ENCODE data around the gene HSP90AB1. TPM values are rescaled to one million over a fixed set of nuclear protein-coding genes. Genes with fewer than 3 reads are reported as not detected.

Gene HSP90AB1
- total RNA-seq, 4 donors from 2014 or later = 105 to 371 (median 242) TPM

DNA sequence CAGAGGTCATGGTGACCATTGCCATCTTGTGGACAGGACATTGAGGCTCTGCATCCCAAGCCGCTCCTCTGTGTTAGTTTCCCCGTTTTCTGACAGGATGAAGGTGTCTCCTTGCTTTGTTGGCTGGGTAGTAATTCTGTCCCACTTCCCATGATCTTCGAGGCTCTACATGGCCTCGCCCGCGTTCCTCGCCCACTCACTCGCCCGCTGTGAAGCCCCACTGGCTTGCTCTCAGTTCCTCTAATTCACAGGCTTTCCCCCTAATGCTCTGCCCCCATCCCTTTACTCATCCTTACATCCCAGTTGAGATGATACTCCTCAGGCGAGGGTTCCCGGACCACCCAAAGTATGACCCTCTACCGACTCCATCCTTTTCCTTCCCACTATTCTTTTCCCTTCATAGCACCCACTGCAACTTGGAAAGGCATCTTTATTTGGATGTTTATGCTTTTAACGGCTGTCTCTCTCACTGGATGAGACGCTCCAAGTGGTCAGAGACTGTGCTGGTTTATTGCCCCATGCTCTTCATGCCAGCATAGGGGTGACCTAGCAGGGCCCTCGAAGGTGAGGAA is 10.9 kb downstream of the HSP90AB1 start:
- Histone ChIP-seq H3K9me3 (no peaks in the 10 kb centered on the region), H3K36me3 (peaks cover 0 to 24% (median 12%) of the 10 kb centered on the region in 4 donors), H3K4me1 (peaks cover 17 to 28% (median 22%) of the 10 kb centered on the region in 4 donors), H3K4me3 (peak overlapping the region in 3 of 4 donors; percentile 72 to 76 (median 74)), H3K27ac (peak overlapping the region; percentile 85 to 94 (median 91)), H3K27me3 (no peaks in the 10 kb centered on the region)
- WGBS, 2 donors (ENCODE audit: low coverage in 1 of 2) = 22 to 42% methylated on average over 7 to 15 of the region's 15 CpGs
- intact Hi-C loops (cut with DNase I; ENCODE audit: low total_unique reads) = no loop called here
- in situ Hi-C loops (cut with MboI; ENCODE audit: low pct_ligation_motif_present in 1 of 4, low pct_unique_long_range_greater_than_20kb in 1 of 4, low sequenced_read_pairs in 3 of 4) = no loop called here
- DNase-seq = no peak
- TF ChIP-seq POLR2AphosphoS5 (IDR thresholded peaks at IDR 0.05) (no peak), POLR2A (IDR thresholded peaks at IDR 0.05) (peak; percentile 7), EP300 (IDR thresholded peaks at IDR 0.05; ENCODE audit: low read depth) (no peak)
- TF ChIP-seq, protein P1, sequence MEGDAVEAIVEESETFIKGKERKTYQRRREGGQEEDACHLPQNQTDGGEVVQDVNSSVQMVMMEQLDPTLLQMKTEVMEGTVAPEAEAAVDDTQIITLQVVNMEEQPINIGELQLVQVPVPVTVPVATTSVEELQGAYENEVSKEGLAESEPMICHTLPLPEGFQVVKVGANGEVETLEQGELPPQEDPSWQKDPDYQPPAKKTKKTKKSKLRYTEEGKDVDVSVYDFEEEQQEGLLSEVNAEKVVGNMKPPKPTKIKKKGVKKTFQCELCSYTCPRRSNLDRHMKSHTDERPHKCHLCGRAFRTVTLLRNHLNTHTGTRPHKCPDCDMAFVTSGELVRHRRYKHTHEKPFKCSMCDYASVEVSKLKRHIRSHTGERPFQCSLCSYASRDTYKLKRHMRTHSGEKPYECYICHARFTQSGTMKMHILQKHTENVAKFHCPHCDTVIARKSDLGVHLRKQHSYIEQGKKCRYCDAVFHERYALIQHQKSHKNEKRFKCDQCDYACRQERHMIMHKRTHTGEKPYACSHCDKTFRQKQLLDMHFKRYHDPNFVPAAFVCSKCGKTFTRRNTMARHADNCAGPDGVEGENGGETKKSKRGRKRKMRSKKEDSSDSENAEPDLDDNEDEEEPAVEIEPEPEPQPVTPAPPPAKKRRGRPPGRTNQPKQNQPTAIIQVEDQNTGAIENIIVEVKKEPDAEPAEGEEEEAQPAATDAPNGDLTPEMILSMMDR (IDR thresholded peaks at IDR 0.05) = no peak

DNA sequence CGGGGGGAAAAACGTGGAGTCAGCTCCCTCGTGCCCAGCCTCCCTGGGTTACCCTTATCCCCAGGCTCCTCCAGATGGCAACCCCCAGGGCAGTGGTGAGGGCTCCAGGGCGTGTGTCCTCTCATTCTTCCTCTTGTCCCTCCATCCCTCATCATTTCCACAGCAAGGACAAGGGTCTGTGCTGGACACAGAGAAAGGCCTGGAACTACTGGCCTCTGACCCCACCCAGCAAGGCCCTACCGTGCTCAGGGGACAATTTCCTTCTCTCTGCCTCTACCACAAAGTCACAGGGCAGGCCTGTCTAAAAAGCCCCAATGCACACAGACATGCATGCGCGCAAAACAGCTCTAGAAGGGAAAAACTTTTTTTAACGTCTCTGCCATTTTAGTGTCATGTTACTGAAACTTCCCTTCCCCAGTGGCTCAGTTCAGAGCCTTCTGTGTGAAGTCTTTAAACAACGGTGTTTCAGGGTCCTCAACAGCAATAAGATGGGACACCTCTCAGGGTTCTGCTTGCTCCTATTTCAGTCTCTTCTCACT is 11.5 kb downstream of the HSP90AB1 start:
- intact Hi-C loops (cut with DNase I; ENCODE audit: low total_unique reads) (no loop called here), in situ Hi-C loops (cut with MboI; ENCODE audit: low pct_ligation_motif_present in 1 of 4, low pct_unique_long_range_greater_than_20kb in 1 of 4, low sequenced_read_pairs in 3 of 4) (no loop called here)
- 70% methylated on average over 9 of the region's 9 CpGs; no CpG with 5 or more reads in 1 of the 2 donors for WGBS, 2 donors (ENCODE audit: low coverage in 1 of 2)
- no peaks in the 10 kb centered on the region for H3K27me3 ChIP-seq
- no peak for DNase-seq
- H3K4me3 ChIP-seq = no peak overlapping the region
- peaks cover 0 to 18% (median 9%) of the 10 kb centered on the region in 4 donors for H3K36me3 ChIP-seq
- no peaks in the 10 kb centered on the region for H3K9me3 ChIP-seq
- peaks cover 21 to 34% (median 27%) of the 10 kb centered on the region in 4 donors for H3K4me1 ChIP-seq
- TF ChIP-seq POLR2AphosphoS5 (IDR thresholded peaks at IDR 0.05) = no peak
- TF ChIP-seq, protein P1 (IDR thresholded peaks at IDR 0.05) = no peak
- no peak for TF ChIP-seq EP300 (IDR thresholded peaks at IDR 0.05; ENCODE audit: low read depth)
- no peak for TF ChIP-seq POLR2A (IDR thresholded peaks at IDR 0.05)
- peak overlapping the region in 3 of 4 donors; percentile 85 to 93 (median 89) for H3K27ac ChIP-seq

DNA sequence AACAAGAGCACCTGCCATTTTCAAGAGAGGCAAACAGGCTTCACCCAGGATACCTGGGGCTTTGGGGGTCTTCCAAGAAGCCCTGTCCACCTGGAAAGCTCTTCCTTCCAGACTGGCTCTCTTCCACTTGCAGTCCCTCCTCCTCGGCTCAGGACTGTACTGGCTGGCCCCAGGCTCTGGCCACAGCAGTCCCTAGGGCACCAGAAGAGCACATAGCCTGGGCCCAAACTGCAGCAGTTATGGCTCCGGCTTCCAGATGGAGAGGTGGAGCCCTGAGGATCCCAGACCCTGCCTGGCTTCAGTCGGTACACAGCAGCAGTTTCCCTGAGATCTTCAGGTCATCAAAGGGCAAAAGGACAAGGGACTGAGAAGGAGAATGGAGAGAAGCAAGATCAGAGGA is 12.0 kb downstream of the HSP90AB1 start:
- intact Hi-C loops (cut with DNase I; ENCODE audit: low total_unique reads) (no loop called here), in situ Hi-C loops (cut with MboI; ENCODE audit: low pct_ligation_motif_present in 1 of 4, low pct_unique_long_range_greater_than_20kb in 1 of 4, low sequenced_read_pairs in 3 of 4) (no loop called here)
- 88 to 100% methylated on average over 1 to 3 of the region's 3 CpGs for WGBS, 2 donors (ENCODE audit: low coverage in 1 of 2)

DNA sequence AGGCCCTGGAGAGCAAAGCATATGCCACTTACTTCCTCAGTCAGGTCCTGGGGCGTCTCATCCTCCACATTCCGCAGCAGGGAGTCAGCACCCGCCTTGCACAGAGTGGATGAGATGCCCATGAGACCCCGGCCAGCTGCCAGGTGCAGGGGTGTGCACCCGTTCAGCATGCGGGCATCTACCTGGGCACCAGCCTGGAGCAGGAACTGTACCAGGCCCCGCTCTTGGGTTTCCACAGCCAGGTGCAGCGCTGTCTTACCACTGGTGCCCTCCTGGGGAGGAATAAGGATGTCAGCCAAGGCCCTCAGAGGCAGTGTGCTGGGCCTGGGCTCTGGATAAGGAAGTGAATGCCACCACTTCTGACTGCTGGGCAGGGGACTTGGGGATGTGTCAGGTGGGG is 13.1 kb downstream of the HSP90AB1 start:
- Histone ChIP-seq H3K27ac (no peak overlapping the region), H3K9me3 (no peaks in the 10 kb centered on the region), H3K36me3 (peaks cover 0 to 4% (median 0%) of the 10 kb centered on the region in 4 donors), H3K4me1 (peaks cover 28 to 49% (median 42%) of the 10 kb centered on the region in 4 donors), H3K27me3 (no peaks in the 10 kb centered on the region), H3K4me3 (no peak overlapping the region)
- in situ Hi-C loops (cut with MboI; ENCODE audit: low pct_ligation_motif_present in 1 of 4, low pct_unique_long_range_greater_than_20kb in 1 of 4, low sequenced_read_pairs in 3 of 4) (loop anchor here in 1 of 4 donors (10.0 kb wide), 1 partner anchor 75 kb away; no protein-coding TSS in a partner anchor), intact Hi-C loops (cut with DNase I; ENCODE audit: low total_unique reads) (no loop called here)
- DNase-seq = no peak
- WGBS, 2 donors (ENCODE audit: low coverage in 1 of 2) = 81% methylated on average over 4 of the region's 8 CpGs; no CpG with 5 or more reads in 1 of the 2 donors
- no peak for TF ChIP-seq EP300 (IDR thresholded peaks at IDR 0.05; ENCODE audit: low read depth)
- TF ChIP-seq POLR2A (IDR thresholded peaks at IDR 0.05) = no peak
- TF ChIP-seq, protein P1 (IDR thresholded peaks at IDR 0.05) = no peak
- TF ChIP-seq POLR2AphosphoS5 (IDR thresholded peaks at IDR 0.05) = no peak

More for the DNA sequence above, 12.0 kb downstream of the HSP90AB1 start:
- Histone ChIP-seq H3K4me1 (peaks cover 27 to 39% (median 32%) of the 10 kb centered on the region in 4 donors), H3K36me3 (peaks cover 0 to 13% (median 6%) of the 10 kb centered on the region in 4 donors), H3K27me3 (no peaks in the 10 kb centered on the region), H3K27ac (no peak overlapping the region), H3K9me3 (no peaks in the 10 kb centered on the region), H3K4me3 (no peak overlapping the region)
- no peak for DNase-seq
- TF ChIP-seq, protein P1 (IDR thresholded peaks at IDR 0.05) = no peak
- TF ChIP-seq POLR2AphosphoS5 (IDR thresholded peaks at IDR 0.05) (no peak), POLR2A (IDR thresholded peaks at IDR 0.05) (no peak), EP300 (IDR thresholded peaks at IDR 0.05; ENCODE audit: low read depth) (no peak)
